Activated naive CD8-positive, alpha-beta T cell treated with anti-CD3 and anti-CD28 coated beads for 36 hours (primary cell): ENCODE results near the gene CDPF1. TPM values are rescaled to one million over a fixed set of nuclear protein-coding genes. Genes with fewer than 3 reads are reported as not detected.
A peak's percentile ranks its signal among the peaks of the same experiment; 100 is the strongest.

Source experiments
- DNase-seq: peaks from one replicate; pipeline ENCODE4 v3.0.0; 2021
- H3K27ac Mint-ChIP-seq: one replicate; pipeline ENCODE4 v1.8.0; 2022; ENCODE audit warnings: mild to moderate bottlenecking, moderate library complexity, mixed read lengths
- H3K27me3 Mint-ChIP-seq: one replicate; pipeline ENCODE4 v1.8.0; 2022; ENCODE audit warnings: mild to moderate bottlenecking, mixed read lengths
- H3K36me3 Mint-ChIP-seq: one replicate; pipeline ENCODE4 v1.8.0; 2021; ENCODE audit warnings: mild to moderate bottlenecking, mixed read lengths
- H3K4me1 Mint-ChIP-seq: one replicate; pipeline ENCODE4 v1.8.0; 2021; ENCODE audit warnings: mixed read lengths
- H3K4me3 Mint-ChIP-seq: one replicate; pipeline ENCODE4 v1.8.0; 2022; ENCODE audit warnings: mild to moderate bottlenecking, moderate library complexity, mixed read lengths
- H3K9me3 Mint-ChIP-seq: one replicate; pipeline ENCODE4 v1.8.0; 2022; ENCODE audit warnings: mixed read lengths
- total RNA-seq, 2 experiments: library from RNA; stranded (reverse); gene quantifications; one replicate each; pipeline ENCODE4 v1.2.3, GENCODE V29; 2021

Gene CDPF1
- total RNA-seq, 2 experiments from 2014 or later = 8.4 to 10.7 TPM

DNA sequence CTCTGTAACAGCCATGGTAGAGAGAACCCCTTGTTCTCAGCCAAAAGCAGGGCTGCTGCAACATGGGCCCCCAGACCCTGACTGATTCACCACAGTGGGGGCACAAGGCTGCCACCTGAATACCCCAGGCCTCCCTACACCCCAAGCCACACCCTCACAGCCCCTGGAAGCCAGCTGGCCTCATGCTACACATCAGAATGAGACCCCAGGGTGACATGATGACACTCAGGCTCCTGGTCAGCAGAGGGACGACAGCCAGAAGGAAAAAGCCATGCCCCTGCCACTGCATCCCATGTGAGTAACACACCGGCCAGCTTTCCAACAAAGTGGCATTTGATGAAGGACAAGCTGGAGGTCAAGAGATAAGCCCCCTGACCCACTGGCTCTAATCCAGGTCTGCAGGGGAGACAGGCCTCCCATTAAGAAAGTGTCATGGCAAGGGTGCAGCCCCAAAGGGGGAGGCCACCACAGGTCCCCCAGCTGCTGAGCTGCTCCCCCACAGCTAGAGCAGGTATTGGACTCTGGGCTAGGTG lies 2.6 kb downstream of the CDPF1 start:
- DNase-seq = no peak
- Mint-ChIP-seq H3K36me3 (peaks cover 15% of the 10 kb centered on the region), H3K4me3 (no peak overlapping the region), H3K27me3 (no peaks in the 10 kb centered on the region), H3K4me1 (peaks cover 26% of the 10 kb centered on the region), H3K27ac (no peak overlapping the region), H3K9me3 (no peaks in the 10 kb centered on the region)

DNA sequence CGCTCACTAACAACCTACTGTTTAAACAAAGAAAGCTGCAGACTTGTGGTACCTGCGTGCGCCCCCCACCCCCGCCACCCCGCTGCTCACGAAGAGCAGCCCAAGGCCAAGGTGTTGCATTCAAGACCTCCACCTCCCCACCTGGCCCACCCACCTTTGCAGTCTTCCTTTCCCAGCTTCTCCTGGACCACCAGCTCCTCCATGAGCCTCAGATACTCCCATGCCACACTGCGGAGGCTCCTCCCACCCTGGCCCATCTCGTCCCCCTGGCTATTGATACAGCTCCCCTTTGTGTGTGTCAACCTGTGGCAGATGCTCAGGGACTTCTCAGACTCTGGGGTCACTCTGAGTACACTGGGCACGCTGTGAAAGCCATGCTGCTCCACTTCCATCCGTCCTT lies 3.9 kb downstream of the CDPF1 start:
- Mint-ChIP-seq H3K27me3 (no peaks in the 10 kb centered on the region), H3K4me3 (no peak overlapping the region), H3K36me3 (peaks cover 6% of the 10 kb centered on the region), H3K9me3 (no peaks in the 10 kb centered on the region), H3K27ac (no peak overlapping the region), H3K4me1 (peaks cover 16% of the 10 kb centered on the region)
- no peak for DNase-seq

DNA sequence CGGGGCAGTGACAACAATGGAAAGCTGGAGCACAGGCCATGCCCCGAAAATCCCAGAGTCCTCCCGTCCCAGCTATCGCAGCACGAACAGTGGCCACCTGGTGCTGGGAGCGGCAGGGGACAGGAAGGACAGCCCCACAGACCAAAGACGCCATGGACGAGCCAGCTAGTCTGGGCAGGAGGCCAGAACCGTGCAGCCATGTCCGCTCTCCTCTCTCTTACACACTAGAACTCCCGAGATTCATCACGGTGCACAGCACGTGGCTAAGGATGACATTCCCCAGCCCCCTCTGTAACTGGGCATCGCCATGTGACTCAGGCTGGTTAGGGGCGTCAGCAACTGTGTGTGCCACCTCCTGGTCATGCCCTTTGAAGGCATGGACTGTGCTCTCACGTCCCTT lies 4.6 kb downstream of the CDPF1 start:
- Mint-ChIP-seq H3K27ac (no peak overlapping the region), H3K27me3 (no peaks in the 10 kb centered on the region), H3K36me3 (peaks cover 6% of the 10 kb centered on the region), H3K4me3 (no peak overlapping the region), H3K9me3 (no peaks in the 10 kb centered on the region), H3K4me1 (peaks cover 13% of the 10 kb centered on the region)
- DNase-seq = no peak

DNA sequence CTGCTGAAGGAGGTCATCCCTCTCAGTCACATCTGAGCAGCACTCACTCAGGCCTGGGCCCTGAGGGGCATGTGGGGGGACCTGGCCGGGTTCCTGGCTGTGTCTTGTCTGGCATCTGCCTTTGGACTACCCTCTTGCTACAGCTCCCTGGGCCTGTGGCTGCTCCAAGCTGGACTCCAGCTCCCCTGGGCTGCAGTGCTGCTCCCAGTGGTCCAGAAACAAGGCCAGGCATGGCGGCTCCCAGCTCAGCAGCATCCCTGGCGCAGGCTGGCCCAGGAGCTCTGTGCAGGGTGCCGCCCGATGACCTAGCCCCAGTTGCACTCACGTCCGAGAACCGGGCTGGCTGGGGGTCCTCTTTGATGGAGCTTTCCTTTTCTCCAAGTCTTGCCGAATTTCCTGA lies 5.3 kb downstream of the CDPF1 start:
- Mint-ChIP-seq H3K36me3 (peaks cover 6% of the 10 kb centered on the region), H3K4me1 (peaks cover 20% of the 10 kb centered on the region), H3K27me3 (no peaks in the 10 kb centered on the region), H3K4me3 (no peak overlapping the region), H3K27ac (no peak overlapping the region), H3K9me3 (no peaks in the 10 kb centered on the region)
- no peak for DNase-seq

DNA sequence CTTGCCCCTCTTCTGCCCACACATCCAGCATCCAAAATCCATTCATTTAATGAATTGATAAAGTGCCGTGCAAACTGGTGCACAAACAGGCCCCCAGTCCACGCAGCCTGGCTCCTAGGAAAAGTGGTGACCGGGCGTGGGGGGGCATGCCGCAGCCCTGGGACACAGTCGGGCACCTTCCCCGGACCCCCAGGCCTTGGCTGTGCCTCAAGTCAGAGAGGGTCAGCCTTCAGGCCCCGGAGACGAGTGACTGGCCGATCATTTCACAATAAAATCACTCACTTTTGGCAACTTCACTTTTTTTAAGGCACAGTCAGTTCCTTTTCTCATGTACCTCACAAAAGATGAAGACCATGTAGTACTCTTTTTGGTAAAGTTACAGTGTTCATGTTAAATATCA lies 8.0 kb downstream of the CDPF1 start:
- Mint-ChIP-seq H3K27ac (no peak overlapping the region), H3K9me3 (no peaks in the 10 kb centered on the region), H3K27me3 (no peaks in the 10 kb centered on the region), H3K4me1 (peaks cover 19% of the 10 kb centered on the region), H3K4me3 (no peak overlapping the region), H3K36me3 (peaks cover 11% of the 10 kb centered on the region)
- DNase-seq = no peak

DNA sequence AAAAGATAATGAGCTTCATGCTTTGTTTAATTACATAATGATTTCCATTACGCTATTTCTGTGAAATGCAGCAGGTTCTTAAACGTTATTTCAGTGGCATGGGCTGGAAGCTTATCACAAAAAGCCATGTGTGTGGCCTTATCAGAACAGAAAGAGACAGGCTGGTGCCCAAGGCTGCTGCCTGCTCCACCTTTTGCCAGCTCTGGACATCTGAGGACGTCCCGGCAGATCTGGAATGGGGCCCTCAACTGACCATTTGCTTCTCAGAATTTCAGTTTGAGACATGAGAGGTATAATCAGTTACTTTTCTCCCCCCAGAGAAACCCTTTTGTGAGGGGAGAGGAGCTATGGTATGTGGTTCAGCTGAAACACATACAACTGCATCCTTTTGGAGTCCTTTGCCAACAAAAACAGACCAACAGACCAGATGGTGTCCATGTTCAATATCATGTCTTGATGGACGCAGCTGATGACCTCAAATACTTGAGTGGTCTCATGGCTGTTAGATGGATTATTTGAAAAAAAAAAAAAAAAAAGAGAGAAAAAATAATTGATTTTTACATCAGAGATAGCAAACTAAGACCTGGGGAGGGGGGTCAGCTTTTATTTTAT lies 8.6 kb downstream of the CDPF1 start:
- Mint-ChIP-seq H3K27ac (no peak overlapping the region), H3K4me3 (no peak overlapping the region), H3K4me1 (peaks cover 19% of the 10 kb centered on the region), H3K27me3 (no peaks in the 10 kb centered on the region), H3K36me3 (peaks cover 11% of the 10 kb centered on the region), H3K9me3 (no peaks in the 10 kb centered on the region)
- DNase-seq = no peak

DNA sequence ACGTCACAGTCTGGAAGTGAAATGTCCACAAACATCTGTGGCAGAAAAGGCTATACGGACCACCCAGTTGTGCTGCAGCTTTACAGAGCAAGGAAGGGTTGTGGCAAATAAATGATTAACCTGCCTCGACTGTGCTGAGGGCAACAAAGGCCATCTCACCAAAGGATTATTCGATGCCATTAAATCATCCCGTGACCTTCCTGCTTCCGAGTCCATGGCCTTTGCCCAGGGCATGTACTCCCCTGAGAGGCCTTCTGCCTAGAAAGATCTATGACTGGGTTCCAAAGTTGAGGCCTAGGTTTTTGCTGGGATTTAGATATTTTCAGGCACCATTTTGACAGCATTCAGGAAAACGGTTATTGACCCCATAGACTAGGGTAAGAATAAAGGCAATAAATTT lies 9.2 kb downstream of the CDPF1 start:
- H3K27me3 Mint-ChIP-seq = no peaks in the 10 kb centered on the region
- no peak overlapping the region for H3K27ac Mint-ChIP-seq
- H3K9me3 Mint-ChIP-seq = no peaks in the 10 kb centered on the region
- H3K4me1 Mint-ChIP-seq = peaks cover 16% of the 10 kb centered on the region
- H3K36me3 Mint-ChIP-seq = peaks cover 8% of the 10 kb centered on the region
- no peak overlapping the region for H3K4me3 Mint-ChIP-seq
- DNase-seq = no peak

DNA sequence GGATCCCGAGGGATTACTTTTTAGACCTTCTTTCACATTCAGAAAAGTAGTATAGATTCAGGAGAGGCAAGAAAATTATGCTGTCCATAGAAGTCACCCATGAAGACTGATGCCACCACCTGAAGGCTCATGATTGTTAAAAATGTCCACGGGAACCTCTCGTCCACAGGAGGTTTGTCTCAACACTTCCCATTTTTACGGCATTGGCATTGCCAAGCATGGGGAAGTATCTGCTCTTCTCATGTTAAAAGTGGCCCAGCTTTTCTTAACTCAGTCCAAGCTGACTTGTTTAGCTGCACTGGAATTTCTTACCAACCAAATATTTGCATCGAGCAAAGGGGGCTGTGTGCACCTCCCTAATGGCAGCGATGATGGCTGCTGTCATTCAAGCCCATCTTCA lies 9.6 kb downstream of the CDPF1 start:
- DNase-seq = no peak
- Mint-ChIP-seq H3K27me3 (no peaks in the 10 kb centered on the region), H3K4me3 (no peak overlapping the region), H3K9me3 (no peaks in the 10 kb centered on the region), H3K4me1 (peaks cover 16% of the 10 kb centered on the region), H3K27ac (no peak overlapping the region), H3K36me3 (peaks cover 8% of the 10 kb centered on the region)

DNA sequence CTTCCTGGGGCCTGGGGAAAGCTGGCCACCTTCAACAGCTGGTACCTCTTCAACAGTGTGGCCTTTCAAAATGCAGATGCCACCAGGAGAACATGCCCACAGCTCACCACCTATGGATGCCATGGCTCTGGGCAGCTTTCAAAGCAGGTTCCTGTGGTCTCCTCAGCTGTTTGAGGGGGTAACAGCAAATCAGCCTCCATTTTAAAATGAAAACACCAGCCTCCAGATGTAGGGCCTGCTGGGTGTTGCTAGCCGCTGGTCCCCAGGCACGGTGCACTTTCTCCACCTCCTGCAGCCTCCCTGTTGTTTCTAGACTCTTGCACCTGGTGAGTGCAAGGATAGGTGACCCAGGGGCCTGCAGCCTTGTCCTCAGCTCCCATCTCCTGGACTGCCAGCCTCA lies 10.0 kb downstream of the CDPF1 start:
- Mint-ChIP-seq H3K4me3 (no peak overlapping the region), H3K9me3 (no peaks in the 10 kb centered on the region), H3K4me1 (peaks cover 16% of the 10 kb centered on the region), H3K27me3 (no peaks in the 10 kb centered on the region), H3K27ac (no peak overlapping the region), H3K36me3 (peaks cover 8% of the 10 kb centered on the region)
- no peak for DNase-seq

DNA sequence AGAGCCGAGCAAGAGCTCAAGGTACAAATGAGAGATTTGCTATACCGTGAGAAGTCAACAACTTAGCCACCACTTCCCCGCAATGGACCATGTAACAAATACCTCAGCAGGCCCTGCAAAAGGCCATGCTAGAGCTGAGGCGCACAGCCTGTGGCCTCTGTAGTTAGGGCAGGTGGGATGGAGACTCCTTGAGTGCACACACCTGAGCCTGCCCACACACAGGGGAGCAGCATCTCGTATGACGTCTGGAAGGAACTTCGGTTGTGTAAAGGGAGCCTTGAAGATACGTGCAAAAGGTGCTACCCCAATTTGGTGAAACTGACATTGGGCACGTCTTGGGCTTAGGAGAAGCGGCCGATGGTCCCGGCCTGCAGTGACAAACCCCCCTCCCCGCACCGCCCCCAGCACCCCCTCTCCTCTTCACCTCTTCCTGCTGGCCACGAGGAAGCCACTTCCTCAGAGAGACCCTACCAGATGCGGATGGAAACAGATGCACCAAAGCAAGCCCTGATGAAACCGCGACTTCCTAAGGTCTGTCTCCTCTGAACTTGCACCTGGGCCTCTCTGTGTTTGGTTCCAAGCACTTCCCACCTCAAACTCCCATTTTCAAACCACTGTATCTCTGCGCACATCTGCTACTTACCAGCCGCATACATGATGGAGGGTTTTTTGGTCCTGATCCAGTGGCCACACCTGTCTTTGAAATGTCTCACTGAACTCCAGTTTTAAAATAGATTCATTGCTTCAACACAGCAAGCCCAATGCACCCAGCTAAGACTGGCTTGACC lies 10.6 kb downstream of the CDPF1 start:
- Mint-ChIP-seq H3K4me1 (peaks cover 16% of the 10 kb centered on the region), H3K27me3 (no peaks in the 10 kb centered on the region), H3K36me3 (peaks cover 8% of the 10 kb centered on the region), H3K4me3 (peak overlapping the region; percentile 12), H3K27ac (peak overlapping the region; percentile 52), H3K9me3 (no peaks in the 10 kb centered on the region)
- DNase-seq = no peak

DNA sequence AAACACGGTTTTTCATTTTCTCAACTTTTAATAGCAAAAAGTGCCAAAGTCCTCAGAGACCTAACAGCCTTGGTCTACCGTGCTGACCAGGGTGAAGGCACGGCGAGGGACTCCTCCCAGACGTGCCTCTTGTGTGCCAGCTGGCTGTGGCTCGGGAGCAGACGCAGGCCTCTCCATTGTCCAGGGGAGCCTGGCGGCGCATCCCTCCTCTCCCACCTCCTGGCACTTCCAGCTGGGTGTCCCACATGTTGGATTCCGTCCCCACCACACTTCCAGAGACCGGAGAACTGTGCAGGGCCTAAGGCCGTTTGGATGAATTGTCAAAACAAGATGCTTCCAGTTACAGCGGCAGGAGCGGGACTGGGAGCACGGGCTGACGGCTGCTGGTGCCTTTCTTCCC lies 11.6 kb downstream of the CDPF1 start:
- Mint-ChIP-seq H3K27ac (no peak overlapping the region), H3K4me3 (no peak overlapping the region), H3K27me3 (no peaks in the 10 kb centered on the region), H3K36me3 (peaks cover 5% of the 10 kb centered on the region), H3K4me1 (peaks cover 16% of the 10 kb centered on the region), H3K9me3 (no peaks in the 10 kb centered on the region)
- DNase-seq = no peak

DNA sequence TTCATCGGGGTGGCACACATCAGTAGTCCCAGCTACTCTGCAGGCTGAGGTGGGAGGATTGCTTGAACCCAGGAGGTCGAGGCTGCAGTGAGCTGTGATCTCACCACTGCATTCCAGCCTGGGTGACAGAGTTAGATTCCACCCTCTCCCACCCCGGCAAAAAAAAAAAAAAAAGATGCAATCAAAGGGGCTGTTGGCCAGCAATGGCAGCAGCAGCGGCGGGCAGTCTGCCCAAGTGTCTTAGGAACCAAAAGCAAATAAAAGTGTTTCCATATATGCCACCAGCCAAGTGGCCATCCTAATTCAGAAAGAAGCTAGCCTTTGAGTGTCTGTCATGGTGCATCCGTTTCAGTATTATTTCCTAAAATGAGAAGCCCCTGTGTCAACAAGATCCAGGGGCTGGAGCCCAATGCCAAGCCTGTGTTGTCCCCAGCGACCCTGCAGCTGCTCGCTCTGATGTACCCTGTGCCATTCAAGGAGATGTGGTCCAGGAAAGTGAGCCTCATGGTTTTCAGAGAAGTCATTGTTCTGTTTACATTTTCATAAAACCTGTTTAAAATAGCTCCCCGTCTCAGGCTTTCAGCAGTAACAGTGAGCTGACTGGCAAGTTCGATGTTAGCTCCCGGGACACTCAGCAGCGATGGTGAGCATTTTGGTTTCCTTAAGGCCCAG lies 12.5 kb downstream of the CDPF1 start:
- H3K4me1 Mint-ChIP-seq = peaks cover 16% of the 10 kb centered on the region
- no peak for DNase-seq
- no peak overlapping the region for H3K27ac Mint-ChIP-seq
- peaks cover 5% of the 10 kb centered on the region for H3K36me3 Mint-ChIP-seq
- H3K9me3 Mint-ChIP-seq = no peaks in the 10 kb centered on the region
- no peaks in the 10 kb centered on the region for H3K27me3 Mint-ChIP-seq
- H3K4me3 Mint-ChIP-seq = no peak overlapping the region

DNA sequence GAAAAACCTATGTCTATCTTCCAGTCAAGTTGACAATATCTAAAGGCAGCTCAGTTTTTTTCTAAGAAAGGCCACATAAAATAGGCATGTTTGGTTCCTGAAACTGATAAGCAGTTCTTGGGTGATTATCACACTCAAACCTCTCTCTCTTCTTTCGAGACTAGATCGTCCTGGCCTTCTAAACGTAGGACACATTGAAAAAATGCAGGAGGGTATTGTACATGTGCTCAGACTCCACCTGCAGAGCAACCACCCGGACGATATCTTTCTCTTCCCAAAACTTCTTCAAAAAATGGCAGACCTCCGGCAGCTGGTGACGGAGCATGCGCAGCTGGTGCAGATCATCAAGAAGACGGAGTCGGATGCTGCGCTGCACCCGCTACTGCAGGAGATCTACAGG lies 15.1 kb downstream of the CDPF1 start:
- Mint-ChIP-seq H3K36me3 (peaks cover 5% of the 10 kb centered on the region), H3K9me3 (no peaks in the 10 kb centered on the region), H3K4me3 (no peak overlapping the region), H3K4me1 (peaks cover 7% of the 10 kb centered on the region), H3K27ac (no peak overlapping the region), H3K27me3 (no peaks in the 10 kb centered on the region)
- no peak for DNase-seq

DNA sequence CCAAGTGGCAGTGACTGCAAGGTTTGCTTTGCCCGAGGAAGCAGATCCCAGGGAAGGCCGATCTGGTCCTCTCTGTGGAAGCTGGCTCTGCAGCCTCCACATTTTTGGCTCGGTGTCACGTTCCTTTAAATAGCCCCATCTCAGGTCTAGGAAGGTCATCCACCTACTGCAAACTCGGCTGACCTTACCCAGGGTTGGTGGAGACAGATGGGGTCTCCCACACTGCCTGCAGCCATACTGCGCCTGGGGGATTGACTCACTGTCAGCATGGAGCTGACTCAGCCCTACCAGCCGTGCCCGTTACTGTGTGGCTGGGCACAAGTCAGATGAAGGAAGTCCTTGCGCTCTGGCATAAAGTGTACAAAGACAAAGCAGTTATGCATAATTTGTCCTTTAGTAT lies 16.9 kb downstream of the CDPF1 start:
- DNase-seq = no peak
- no peak overlapping the region for H3K27ac Mint-ChIP-seq

DNA sequence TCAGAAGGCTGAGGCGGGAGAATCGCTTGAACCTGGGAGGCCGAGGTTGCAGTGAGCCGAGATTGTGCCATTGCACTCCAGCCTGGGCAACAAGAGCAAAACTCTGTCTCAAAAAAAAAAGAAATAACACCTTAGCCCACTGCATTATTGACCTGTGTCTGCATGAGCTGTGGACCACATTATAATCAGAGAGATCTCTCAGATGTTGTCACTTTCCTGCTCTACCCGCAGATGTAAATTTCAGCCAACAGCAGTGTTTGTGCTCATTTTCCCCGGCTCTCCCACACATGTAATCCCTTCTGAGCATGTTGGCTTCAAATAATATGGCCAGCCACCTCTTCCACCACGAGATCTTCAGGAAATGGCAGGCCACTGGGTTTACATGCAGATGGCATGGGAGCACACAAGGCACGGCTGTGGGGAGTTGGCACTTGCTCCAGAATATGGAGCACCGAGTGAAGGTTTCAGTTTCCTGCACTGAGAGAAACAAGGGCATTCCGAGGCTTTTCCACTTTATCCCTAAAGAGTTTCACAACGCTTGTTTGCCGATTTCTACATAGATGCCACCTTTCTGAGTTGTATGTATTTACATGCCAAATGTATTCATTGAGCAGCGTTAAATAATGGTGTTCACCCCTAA lies 19.7 kb downstream of the CDPF1 start:
- Mint-ChIP-seq H3K36me3 (no peaks in the 10 kb centered on the region), H3K9me3 (no peaks in the 10 kb centered on the region), H3K27me3 (no peaks in the 10 kb centered on the region)

More for the DNA sequence above, 16.9 kb downstream of the CDPF1 start:
- Mint-ChIP-seq H3K4me1 (no peaks in the 10 kb centered on the region), H3K27me3 (no peaks in the 10 kb centered on the region), H3K9me3 (no peaks in the 10 kb centered on the region), H3K4me3 (no peak overlapping the region), H3K36me3 (peaks cover 4% of the 10 kb centered on the region)

More for the DNA sequence above, 19.7 kb downstream of the CDPF1 start:
- Mint-ChIP-seq H3K27ac (no peak overlapping the region), H3K4me3 (no peak overlapping the region), H3K4me1 (no peaks in the 10 kb centered on the region)
- no peak for DNase-seq
